Measurements from ENCODE around the gene ZGLP1.

Gene ZGLP1

GRCh38 chr19:10295847-10296591 lies 13.6 kb downstream of the ZGLP1 start:
- DNase-seq (ENCODE audit: extremely low read depth in 1 of 2, low read depth in 1 of 2) = no peak

- no peak for DNase-seq (ENCODE audit: extremely low read depth in 1 of 2, low read depth in 1 of 2)
Measured at GRCh38 chr19:10295305-10295846, 14.2 kb downstream of the ZGLP1 start.

GRCh38 chr19:10294368-10294697 lies 15.3 kb downstream of the ZGLP1 start:
- no peak for DNase-seq (ENCODE audit: extremely low read depth in 1 of 2, low read depth in 1 of 2)

- no peak for DNase-seq (ENCODE audit: extremely low read depth in 1 of 2, low read depth in 1 of 2)
Measured at GRCh38 chr19:10293637-10294367, 15.8 kb downstream of the ZGLP1 start.

DNA sequence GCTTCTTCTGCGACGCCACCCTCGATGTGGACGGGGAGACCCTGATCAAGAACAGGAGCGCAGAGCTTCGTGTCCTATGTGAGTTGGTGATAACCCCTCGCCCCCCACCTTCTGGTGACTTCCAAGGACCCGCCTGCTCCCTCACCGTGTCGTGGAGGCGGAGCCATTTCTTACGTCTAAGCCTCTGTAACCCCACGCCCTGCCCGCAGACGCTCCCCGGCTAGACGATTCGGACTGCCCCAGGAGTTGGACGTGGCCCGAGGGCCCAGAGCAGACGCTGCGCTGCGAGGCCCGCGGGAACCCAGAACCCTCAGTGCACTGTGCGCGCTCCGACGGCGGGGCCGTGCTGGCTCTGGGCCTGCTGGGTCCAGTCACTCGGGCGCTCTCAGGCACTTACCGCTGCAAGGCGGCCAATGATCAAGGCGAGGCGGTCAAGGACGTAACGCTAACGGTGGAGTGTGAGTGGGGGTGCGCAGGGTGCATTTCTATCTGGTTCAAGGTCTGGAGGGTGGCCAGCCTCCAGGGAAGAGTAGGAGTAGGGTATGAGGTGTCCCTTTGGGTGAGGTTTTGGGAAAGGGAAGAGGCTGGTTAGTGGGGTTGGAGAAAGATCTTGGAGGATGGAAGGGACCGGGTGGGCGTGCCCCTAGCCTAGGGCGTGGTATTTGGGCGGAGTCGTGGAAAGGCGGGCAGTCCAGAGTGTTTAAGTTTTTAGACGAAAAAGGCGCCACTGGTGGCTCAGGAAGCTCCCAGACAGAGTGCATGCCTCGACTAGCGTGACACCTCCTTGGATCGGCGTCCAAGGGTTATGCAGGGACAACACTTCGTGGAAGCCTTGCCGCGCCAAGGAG lies 16.6 kb downstream of the ZGLP1 start:
- DNase-seq (ENCODE audit: extremely low read depth in 1 of 2, low read depth in 1 of 2) = no peak

DNA sequence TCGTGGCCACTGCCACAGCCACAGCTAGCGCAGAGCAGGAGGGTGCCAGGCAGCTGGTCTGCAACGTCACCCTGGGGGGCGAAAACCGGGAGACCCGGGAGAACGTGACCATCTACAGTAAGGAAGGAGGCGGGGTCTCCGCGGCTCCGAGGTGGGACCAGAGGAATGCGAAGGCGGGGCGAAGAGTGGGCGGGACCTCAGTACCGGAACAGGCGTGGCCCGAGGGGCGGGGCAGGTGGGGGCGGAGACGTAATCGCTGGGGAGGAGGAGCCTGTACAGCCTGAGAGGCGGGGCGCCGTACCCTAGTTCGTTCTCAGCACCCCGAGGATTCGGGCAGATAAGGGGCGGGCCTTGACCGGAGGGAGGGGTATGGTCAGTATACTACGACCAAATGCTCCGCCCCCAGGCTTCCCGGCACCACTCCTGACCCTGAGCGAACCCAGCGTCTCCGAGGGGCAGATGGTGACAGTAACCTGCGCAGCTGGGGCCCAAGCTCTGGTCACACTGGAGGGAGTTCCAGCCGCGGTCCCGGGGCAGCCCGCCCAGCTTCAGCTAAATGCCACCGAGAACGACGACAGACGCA lies 17.3 kb downstream of the ZGLP1 start:
- peak in 1 of 2 donors; percentile 80 for DNase-seq (ENCODE audit: extremely low read depth in 1 of 2, low read depth in 1 of 2)

GRCh38 chr19:10291554-10292205 lies 17.9 kb downstream of the ZGLP1 start:
- DNase-seq (ENCODE audit: extremely low read depth in 1 of 2, low read depth in 1 of 2) = no peak

GRCh38 chr19:10290876-10291553 lies 18.6 kb downstream of the ZGLP1 start:
- peak in 1 of 2 donors; percentile 51 for DNase-seq (ENCODE audit: extremely low read depth in 1 of 2, low read depth in 1 of 2)

DNA sequence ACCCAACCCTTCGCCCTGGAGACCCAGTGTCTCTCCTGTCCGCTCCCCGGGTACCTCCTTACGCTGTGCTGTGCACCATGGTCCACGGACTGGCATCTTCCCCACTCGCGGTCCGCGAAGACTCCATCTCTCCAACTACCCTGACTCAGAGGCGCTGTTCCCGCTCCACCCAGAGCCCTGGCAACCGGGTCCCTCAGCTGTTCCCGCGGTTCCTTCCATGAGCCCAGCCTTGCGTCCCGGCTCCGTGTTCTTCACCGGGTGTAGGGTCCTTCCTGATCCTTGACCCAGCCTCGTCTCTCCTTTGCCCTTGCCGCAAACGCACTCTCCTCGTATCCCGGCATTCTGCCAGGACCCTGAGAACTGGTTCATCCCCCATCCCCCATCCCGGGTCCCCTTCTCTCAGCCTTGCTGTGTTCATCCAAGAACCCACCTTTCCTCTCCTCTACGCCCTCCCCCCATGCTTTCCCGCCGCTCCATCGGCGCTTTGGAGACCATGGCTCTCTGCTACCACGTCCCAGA lies 19.2 kb downstream of the ZGLP1 start:
- no peak for DNase-seq (ENCODE audit: extremely low read depth in 1 of 2, low read depth in 1 of 2)

DNA sequence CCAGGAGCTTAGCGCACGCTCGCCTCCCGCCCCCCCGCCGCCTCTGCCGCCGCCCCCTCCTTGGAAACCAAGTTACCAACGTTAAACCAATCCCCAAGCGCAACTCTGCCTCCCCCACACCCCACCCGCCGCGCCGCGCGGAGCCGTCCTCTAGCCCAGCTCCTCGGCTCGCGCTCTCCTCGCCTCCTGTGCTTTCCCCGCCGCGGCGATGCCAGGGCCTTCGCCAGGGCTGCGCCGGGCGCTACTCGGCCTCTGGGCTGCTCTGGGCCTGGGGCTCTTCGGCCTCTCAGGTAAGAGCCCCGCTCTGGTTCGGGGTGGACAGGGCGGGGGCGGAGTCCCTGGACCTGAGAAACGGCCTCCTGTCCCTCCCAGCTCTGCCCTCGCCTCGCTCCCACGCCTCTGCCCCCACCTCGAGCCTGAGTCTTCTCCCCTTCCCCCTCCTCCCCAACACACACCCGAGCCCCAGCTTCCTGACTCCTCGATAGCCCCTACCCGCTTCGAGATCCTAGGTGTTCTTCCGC lies 19.7 kb downstream of the ZGLP1 start, which contains the start of gene ICAM5:
Gene ICAM5 (plus strand): TSS at position 117 of the 521 bp plus-strand sequence. CDS start 92 bp downstream, at position 209.
- DNase-seq (ENCODE audit: extremely low read depth in 1 of 2, low read depth in 1 of 2) = no peak

DNA sequence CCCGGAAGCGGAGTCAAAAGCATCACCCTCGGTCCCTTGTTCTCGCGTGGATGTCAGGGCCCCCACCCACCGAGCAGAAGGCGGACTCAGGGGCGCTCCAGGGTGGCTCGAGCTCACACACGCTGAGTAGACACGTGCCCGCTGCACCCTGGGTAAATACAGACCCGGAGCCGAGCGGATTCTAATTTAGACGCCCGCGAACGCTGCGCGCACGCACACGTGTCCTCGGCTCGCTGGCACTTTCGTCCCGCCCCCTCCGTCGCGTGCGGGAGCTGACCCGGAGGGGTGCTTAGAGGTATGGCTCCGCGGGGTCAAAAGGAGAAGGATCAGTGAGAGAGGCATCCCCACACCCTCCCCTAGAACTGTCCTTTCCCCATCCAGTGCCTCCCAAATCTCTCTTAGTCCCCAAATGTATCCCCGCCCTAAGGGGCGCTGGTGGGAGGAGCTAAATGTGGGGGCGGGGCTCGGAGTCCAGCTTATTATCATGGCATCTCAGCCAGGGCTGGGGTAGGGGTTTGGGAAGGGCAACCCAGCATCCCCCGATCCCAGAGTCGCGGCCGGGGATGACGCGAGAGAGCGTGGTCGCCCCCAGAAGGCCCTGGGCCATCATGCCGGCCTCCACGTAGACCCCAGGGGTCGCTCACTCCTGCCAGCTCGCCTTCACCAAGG lies 20.3 kb downstream of the ZGLP1 start:
- DNase-seq (ENCODE audit: extremely low read depth in 1 of 2, low read depth in 1 of 2) = peak in 1 of 2 donors; percentile 59

- DNase-seq (ENCODE audit: extremely low read depth in 1 of 2, low read depth in 1 of 2) = peak in 1 of 2 donors; percentile 47
Measured at GRCh38 chr19:10288662-10289166, 20.9 kb downstream of the ZGLP1 start.

GRCh38 chr19:10286803-10287737 lies 22.5 kb downstream of the ZGLP1 start, which contains the start of gene ICAM4:
ICAM4 (plus strand) TSS chr19:10286955; CDS start chr19:10287013, 58 bp downstream.
- DNase-seq (ENCODE audit: extremely low read depth in 1 of 2, low read depth in 1 of 2) = no peak

- DNase-seq (ENCODE audit: extremely low read depth in 1 of 2, low read depth in 1 of 2) = no peak
Measured at GRCh38 chr19:10285393-10285792, 24.2 kb downstream of the ZGLP1 start.

DNA sequence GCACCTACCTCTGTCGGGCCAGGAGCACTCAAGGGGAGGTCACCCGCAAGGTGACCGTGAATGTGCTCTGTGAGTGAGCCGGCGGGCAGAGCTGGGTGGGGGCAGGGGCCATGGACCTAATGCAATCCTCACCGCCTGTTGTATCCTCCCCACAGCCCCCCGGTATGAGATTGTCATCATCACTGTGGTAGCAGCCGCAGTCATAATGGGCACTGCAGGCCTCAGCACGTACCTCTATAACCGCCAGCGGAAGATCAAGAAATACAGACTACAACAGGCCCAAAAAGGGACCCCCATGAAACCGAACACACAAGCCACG lies 24.7 kb downstream of the ZGLP1 start:
- no peak for DNase-seq (ENCODE audit: extremely low read depth in 1 of 2, low read depth in 1 of 2)

DNA sequence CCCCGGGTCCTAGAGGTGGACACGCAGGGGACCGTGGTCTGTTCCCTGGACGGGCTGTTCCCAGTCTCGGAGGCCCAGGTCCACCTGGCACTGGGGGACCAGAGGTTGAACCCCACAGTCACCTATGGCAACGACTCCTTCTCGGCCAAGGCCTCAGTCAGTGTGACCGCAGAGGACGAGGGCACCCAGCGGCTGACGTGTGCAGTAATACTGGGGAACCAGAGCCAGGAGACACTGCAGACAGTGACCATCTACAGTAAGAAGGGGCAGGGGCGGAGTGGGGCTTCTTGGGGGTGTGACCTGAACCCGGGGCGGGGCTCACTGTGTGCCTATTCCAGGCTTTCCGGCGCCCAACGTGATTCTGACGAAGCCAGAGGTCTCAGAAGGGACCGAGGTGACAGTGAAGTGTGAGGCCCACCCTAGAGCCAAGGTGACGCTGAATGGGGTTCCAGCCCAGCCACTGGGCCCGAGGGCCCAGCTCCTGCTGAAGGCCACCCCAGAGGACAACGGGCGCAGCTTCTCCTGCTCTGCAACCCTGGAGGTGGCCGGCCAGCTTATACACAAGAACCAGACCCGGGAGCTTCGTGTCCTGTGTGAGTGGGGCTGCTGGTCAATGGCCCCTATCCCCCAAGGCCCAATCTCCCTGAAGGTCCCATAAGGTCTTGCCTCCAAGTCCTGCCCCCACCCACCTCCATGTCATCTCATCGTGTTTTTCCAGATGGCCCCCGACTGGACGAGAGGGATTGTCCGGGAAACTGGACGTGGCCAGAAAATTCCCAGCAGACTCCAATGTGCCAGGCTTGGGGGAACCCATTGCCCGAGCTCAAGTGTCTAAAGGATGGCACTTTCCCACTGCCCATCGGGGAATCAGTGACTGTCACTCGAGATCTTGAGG lies 25.3 kb downstream of the ZGLP1 start:
- DNase-seq (ENCODE audit: extremely low read depth in 1 of 2, low read depth in 1 of 2) = no peak

Data from stimulated activated CD8-positive, alpha-beta memory T cell treated with anti-CD3 and anti-CD28 coated beads, Interleukin-7, amount 100 ng/mL, for 48 hours (primary cell).